HEK293 (cell line): Measurements from ENCODE around the gene SLC25A12.

ENCODE experiments used
- ATF2 ChIP-seq: fragments of 450-650 bp; formaldehyde crosslinking; IDR thresholded peaks from 2 replicates; pipeline ENCODE4 v1.5.1; 2016; ENCODE audit warnings: missing biosample characterization, missing genetic modification characterization, low read depth
- HIC1 ChIP-seq: fragments of 450-650 bp; formaldehyde crosslinking; IDR thresholded peaks from 2 replicates; pipeline ENCODE4 v1.5.1; 2016; ENCODE audit warnings: missing biosample characterization, missing genetic modification characterization
- ZBTB11 ChIP-seq: fragments of 450-650 bp; formaldehyde crosslinking; conservative IDR thresholded peaks from 2 replicates; pipeline ENCODE4 v1.5.1; 2016; ENCODE audit warnings: low read depth, missing biosample characterization, missing genetic modification characterization
- ZBTB49 ChIP-seq: fragments of 450-650 bp; formaldehyde crosslinking; IDR thresholded peaks from 2 replicates; pipeline ENCODE4 v1.5.1; 2016; ENCODE audit warnings: missing biosample characterization, missing genetic modification characterization, low read depth
- ZFP37 ChIP-seq: fragments of 450-650 bp; formaldehyde crosslinking; IDR thresholded peaks from 2 replicates; pipeline ENCODE4 v1.5.1; 2016; ENCODE audit warnings: missing biosample characterization, missing genetic modification characterization
- ZNF274 ChIP-seq, 2 experiments: fragments of 200-500 bp in 1 of 2; fragments of 450-650 bp in 1 of 2; sonication (Bioruptor generic) in 1 of 2; formaldehyde crosslinking in 1 of 2; IDR thresholded peaks; 2 replicates each; pipeline versions ENCODE4 v1.5.1 to v1.6.1; 2014 to 2016; ENCODE audit warnings: borderline replicate concordance in 1 of 2, inconsistent platforms in 1 of 2, low read length in 1 of 2, missing biosample characterization in 1 of 2, missing genetic modification characterization in 1 of 2
- ZNF335 ChIP-seq: fragments of 450-650 bp; formaldehyde crosslinking; conservative IDR thresholded peaks from 2 replicates; pipeline ENCODE4 v1.5.1; 2016; ENCODE audit warnings: missing biosample characterization, missing genetic modification characterization
- ZNF549 ChIP-seq: fragments of 450-650 bp; IDR thresholded peaks from 2 replicates; pipeline ENCODE4 v1.5.1; 2018; ENCODE audit warnings: missing biosample characterization, missing genetic modification characterization, mild to moderate bottlenecking, inconsistent platforms, moderate library complexity
- ZNF561 ChIP-seq: fragments of 450-650 bp; IDR thresholded peaks from 2 replicates; pipeline ENCODE4 v1.5.1; 2018; ENCODE audit warnings: missing biosample characterization, missing genetic modification characterization, borderline replicate concordance
- ZNF707 ChIP-seq: fragments of 450-650 bp; formaldehyde crosslinking; IDR thresholded peaks from 2 replicates; pipeline ENCODE4 v1.5.1; 2016; ENCODE audit warnings: missing biosample characterization, missing genetic modification characterization
- ZSCAN30 ChIP-seq: fragments of 450-650 bp; IDR thresholded peaks from 2 replicates; pipeline ENCODE4 v1.5.1; 2018; ENCODE audit warnings: missing biosample characterization, mild to moderate bottlenecking, missing genetic modification characterization, moderate library complexity
- TF ChIP-seq, protein P1 (sequence below): fragments of 450-650 bp; formaldehyde crosslinking; IDR thresholded peaks from 2 replicates; pipeline ENCODE4 v1.5.1; 2016; ENCODE audit warnings: missing biosample characterization, missing genetic modification characterization
- TF ChIP-seq, protein P2 (sequence below): fragments of 450-650 bp; formaldehyde crosslinking; IDR thresholded peaks from 2 replicates; pipeline ENCODE4 v1.5.0; 2017; ENCODE audit warnings: missing biosample characterization, missing genetic modification characterization, borderline replicate concordance
- TF ChIP-seq, protein P3 (sequence below): fragments of 450-650 bp; formaldehyde crosslinking; optimal IDR thresholded peaks from 2 replicates; pipeline ENCODE3; 2016; ENCODE audit warnings: missing biosample characterization, mild to moderate bottlenecking, missing genetic modification characterization
- TF ChIP-seq, protein P4 (sequence below): fragments of 450-650 bp; formaldehyde crosslinking; IDR thresholded peaks from 2 replicates; pipeline ENCODE4 v1.5.1; 2016; ENCODE audit warnings: missing biosample characterization, missing genetic modification characterization, borderline replicate concordance

Gene SLC25A12

DNA sequence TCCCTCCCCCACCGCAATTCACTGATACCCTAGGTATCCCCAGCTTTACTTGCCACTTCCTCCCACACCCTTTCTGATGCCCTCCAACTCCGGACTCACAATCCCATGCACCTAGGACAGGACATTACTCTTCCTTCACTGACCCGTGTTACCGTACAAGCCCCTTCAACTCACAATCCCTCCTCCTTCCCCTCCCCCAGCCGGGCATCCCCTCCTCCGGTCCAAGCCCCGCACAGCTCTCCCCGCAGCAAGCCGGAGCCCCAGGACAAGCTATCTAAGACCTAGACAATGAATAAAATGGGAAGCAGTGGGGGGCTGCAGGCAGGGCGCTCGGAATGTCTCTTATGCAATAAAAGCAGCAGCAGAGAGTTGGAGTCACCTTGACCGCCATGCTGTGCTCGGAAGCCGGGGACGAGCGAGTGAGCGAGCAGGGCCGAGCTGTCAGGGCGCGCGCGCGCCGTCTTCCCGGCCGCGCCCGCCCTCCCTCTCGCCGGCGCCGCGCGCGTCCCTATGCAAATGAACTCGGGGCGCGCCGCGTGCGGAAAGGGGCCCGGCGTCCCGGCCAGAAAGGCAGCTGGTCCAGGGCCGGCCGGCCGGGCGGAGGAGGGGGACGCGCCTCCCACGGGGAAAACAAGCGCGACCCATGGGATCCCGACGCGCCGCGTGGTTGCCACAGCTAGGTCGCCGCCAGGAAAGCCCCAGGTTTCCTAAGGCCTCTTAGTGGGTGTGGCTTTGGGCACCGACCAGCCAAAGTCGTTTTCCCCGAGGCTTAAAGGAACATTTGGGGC, at the start of gene SLC25A12 (continued):
- no peak for TF ChIP-seq ZBTB49
- TF ChIP-seq ZNF549 (tag by site-specific recombination): no peak
- TF ChIP-seq ZSCAN30 (tag by site-specific recombination): peak; percentile 74; the same call in 1 of the 2 replicates
- TF ChIP-seq, protein P1, sequence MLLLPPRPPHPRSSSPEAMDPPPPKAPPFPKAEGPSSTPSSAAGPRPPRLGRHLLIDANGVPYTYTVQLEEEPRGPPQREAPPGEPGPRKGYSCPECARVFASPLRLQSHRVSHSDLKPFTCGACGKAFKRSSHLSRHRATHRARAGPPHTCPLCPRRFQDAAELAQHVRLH (tag by site-specific recombination): no peak
- no peak for TF ChIP-seq ZNF274 (IDR thresholded peaks at IDR 0.05; ENCODE audit: low read length)
- TF ChIP-seq ZNF274 (tag by site-specific recombination; IDR thresholded peaks at IDR 0.05; ENCODE audit: borderline replicate concordance): no peak
- TF ChIP-seq, protein P2, sequence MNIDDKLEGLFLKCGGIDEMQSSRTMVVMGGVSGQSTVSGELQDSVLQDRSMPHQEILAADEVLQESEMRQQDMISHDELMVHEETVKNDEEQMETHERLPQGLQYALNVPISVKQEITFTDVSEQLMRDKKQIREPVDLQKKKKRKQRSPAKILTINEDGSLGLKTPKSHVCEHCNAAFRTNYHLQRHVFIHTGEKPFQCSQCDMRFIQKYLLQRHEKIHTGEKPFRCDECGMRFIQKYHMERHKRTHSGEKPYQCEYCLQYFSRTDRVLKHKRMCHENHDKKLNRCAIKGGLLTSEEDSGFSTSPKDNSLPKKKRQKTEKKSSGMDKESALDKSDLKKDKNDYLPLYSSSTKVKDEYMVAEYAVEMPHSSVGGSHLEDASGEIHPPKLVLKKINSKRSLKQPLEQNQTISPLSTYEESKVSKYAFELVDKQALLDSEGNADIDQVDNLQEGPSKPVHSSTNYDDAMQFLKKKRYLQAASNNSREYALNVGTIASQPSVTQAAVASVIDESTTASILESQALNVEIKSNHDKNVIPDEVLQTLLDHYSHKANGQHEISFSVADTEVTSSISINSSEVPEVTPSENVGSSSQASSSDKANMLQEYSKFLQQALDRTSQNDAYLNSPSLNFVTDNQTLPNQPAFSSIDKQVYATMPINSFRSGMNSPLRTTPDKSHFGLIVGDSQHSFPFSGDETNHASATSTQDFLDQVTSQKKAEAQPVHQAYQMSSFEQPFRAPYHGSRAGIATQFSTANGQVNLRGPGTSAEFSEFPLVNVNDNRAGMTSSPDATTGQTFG (tag by site-specific recombination): no peak
- TF ChIP-seq ZBTB11 (tag by site-specific recombination): no peak
- TF ChIP-seq ZNF561 (tag by site-specific recombination): peak; percentile 85
- no peak for TF ChIP-seq ZFP37 (tag by site-specific recombination)
- TF ChIP-seq HIC1 (tag by site-specific recombination): 0 out of 2 replicates have a peak, but pooled peaks have one; percentile 20
- no peak for TF ChIP-seq ZNF707
- TF ChIP-seq, protein P3, sequence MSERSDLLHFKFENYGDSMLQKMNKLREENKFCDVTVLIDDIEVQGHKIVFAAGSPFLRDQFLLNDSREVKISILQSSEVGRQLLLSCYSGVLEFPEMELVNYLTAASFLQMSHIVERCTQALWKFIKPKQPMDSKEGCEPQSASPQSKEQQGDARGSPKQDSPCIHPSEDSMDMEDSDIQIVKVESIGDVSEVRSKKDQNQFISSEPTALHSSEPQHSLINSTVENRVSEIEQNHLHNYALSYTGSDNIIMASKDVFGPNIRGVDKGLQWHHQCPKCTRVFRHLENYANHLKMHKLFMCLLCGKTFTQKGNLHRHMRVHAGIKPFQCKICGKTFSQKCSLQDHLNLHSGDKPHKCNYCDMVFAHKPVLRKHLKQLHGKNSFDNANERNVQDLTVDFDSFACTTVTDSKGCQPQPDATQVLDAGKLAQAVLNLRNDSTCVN (tag by site-specific recombination): peak; percentile 77
- no peak for TF ChIP-seq ATF2 (tag by site-specific recombination)
- peak; percentile 86 for TF ChIP-seq ZNF335 (tag by site-specific recombination)
- TF ChIP-seq, protein P4, sequence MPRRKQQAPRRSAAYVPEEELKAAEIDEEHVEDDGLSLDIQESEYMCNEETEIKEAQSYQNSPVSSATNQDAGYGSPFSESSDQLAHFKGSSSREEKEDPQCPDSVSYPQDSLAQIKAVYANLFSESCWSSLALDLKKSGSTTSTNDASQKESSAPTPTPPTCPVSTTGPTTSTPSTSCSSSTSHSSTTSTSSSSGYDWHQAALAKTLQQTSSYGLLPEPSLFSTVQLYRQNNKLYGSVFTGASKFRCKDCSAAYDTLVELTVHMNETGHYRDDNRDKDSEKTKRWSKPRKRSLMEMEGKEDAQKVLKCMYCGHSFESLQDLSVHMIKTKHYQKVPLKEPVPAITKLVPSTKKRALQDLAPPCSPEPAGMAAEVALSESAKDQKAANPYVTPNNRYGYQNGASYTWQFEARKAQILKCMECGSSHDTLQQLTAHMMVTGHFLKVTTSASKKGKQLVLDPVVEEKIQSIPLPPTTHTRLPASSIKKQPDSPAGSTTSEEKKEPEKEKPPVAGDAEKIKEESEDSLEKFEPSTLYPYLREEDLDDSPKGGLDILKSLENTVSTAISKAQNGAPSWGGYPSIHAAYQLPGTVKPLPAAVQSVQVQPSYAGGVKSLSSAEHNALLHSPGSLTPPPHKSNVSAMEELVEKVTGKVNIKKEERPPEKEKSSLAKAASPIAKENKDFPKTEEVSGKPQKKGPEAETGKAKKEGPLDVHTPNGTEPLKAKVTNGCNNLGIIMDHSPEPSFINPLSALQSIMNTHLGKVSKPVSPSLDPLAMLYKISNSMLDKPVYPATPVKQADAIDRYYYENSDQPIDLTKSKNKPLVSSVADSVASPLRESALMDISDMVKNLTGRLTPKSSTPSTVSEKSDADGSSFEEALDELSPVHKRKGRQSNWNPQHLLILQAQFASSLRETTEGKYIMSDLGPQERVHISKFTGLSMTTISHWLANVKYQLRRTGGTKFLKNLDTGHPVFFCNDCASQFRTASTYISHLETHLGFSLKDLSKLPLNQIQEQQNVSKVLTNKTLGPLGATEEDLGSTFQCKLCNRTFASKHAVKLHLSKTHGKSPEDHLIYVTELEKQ (tag by site-specific recombination): no peak
